Astrocyte of the hippocampus (primary cell): Measurements from ENCODE around the gene TMEM270.
"Not testable (repeated sequence)": the region's sequence is repeated elsewhere in the genome, so short reads cannot be mapped to it uniquely, and the experiment has no call there.

Experiments used
- DNase-seq: peaks from one replicate; pipeline ENCODE4 v3.0.0; 2011; ENCODE audit warnings: low read depth, low spot score

Gene TMEM270

DNA sequence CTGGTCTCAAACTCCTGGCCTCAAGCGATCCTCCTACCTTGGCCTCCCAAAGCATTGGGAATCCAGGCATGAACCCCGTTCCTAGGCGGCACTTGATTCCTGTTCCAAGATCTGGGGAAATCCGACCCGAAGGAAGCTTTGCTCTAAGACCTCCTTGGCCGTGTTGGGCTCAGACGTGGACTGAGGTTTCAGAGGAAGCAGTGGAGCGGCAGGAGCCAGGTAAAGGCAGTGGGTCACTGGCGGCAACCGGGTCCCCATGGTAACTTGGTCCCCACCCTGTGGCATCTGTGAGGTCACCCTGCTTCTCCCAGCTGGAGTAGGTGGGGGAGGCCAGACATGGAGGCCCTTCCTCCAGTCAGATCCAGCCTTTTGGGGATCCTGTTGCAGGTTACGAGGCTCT lies at the start of gene TMEM270:
Gene TMEM270 (plus strand): TSS at position 301 of the 400 bp plus-strand sequence. CDS start 36 bp downstream, at position 337.
- no peak for DNase-seq

DNA sequence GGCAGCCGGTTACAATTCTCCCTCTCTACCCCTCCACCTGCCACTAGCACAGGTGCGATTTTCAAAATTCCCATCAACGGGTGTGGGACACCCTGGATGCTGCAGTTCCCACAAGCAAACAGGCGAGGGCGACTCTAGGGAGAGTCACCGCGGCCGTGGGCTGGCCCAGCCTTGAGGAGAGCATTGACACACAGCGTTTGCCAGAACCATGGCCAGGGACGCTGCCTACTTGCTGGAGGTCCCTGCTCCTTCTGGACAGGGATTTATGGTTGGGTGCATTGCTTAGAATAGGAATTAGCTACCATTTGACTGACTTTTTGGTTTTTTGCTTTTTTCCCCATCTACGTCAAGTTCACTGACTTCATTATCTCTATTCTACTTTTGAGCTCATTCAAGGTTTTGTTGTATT lies 49.2 kb upstream of the TMEM270 start:
- peak; percentile 69 for DNase-seq

DNA sequence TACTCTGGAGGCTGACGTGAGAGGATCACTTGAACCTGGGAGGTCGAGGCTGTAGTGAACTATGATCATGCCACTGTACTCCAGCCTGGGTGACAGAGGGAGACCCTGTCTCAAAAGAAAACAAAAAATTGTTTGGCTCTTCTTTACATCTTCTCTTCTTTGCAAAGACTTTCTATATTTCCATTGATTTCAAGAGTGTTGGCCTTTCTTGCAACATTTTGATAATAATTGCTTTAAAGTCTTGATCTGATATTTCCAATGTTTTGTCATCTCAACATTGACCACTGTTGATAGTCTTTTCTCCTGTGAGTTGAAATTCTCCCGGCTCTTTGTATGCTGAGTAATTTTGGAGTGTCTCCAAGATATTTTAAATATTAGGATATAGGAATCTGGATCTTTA lies 48.0 kb upstream of the TMEM270 start:
- DNase-seq: no peak

GRCh38 chr7:73815436-73815835 lies 45.5 kb upstream of the TMEM270 start:
- DNase-seq: no peak

GRCh38 chr7:73817121-73817520 lies 43.8 kb upstream of the TMEM270 start:
- DNase-seq: no peak

DNA sequence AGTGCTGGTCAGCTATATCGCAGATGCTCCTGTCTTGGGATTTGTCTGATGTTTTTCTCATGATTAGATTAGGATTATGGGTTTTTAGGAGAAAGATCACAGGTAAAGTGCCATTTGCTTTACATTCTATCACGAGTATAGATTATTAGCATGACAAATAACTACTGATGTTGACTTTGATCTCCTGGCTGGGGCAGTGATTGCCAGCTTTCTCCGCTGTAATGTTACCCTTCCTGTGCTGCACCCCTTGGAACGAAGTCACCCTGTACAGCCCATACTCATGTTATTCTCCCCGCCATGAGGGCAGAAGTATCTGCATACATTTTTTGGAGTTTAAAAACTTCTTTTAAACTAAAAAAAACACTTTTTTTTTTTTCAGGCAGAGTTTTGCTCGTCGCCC lies 40.9 kb upstream of the TMEM270 start:
- DNase-seq: no peak

DNA sequence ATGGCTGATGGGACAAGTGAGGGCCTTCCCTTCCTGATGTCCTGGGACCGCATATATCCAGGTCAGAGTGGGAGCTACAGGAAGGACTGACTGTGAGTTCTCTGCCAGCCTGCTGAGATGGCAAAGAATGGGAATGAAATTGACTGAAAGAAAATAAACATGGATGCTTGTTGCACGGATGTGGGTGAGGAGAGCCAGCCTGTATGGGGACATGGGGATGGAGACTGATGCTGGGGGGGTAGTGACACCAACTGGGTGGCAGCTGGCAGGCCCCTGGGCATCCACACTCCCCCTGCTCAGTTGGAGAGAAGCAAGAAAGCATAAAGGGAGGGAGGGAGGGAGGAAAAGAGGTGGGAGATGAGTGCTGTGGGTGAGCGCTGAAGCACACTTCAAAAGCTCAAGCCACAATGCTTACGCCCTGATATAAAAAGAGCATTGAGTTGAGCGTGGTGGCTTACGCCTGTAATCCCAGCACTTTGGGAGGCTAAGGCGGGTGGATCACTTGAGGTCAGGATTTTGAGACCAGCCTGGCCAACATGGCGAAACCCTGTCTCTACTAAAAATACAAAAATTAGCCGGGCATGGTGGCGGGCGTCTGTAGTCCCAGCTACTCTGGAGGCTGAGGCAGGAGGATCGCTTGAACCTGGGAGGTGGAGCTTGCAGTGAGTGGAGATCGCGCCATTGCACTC lies 39.2 kb upstream of the TMEM270 start:
- not testable (repeated sequence) for DNase-seq

DNA sequence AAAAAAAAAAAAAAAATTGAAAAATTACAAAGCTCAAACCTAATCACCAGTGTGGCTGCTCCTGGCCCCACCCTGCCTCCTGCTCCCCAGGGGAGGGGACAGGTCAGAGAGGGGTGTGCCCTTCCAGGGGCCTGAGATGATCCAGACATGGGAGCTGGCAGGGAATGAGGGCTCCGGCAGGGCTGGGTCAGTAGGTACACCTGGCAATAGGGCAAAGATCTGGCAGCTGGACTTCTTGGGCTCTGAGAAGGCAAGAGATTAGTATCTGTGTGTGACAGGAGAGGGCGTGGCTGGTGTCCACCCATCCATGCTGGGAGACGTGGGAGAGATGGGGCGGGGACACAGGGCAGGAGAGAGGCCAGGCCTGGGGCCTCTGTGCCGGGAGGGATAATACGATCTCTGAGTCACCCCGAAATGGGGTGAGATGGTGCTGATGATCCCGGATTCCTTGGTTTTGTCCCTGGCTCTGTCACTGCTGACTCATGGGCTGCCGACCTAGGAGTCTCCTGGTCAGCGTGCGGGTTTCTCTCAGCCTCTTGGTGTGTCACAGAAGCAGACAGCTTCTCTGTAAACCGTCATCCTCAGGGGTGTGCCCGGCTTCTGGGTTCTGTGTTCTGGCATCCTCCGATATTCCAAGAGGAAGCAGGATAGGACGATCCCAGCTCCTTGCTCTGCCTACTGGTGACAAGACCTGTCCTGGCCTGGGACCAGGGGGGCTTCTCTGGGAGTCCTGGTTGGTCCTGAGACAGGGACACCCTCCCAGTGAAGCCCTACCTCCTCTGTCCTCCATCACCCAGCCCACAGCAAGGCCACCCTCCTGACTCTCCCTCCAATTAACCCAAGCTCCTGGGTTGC lies 38.4 kb upstream of the TMEM270 start:
- peak; percentile 79 for DNase-seq

DNA sequence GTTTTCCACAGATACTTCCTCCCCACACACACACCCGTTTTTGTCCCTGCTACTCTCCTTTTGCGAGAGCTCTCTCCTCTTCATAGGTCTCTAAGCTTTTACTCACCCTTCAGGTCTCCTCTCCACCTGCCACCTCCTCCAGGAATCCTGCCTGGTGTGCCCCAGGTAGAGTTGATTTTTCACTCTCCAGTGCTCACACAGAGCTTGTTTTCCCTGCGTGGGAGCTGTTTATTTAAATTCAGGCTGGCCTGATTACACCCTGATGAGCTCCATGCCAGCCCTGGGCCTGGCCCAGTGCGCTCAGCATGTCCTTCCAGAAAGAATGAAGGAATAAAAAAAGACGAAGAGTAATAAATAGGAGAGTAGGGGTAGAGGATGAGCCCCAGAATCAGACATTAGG lies 37.7 kb upstream of the TMEM270 start:
- DNase-seq: no peak

DNA sequence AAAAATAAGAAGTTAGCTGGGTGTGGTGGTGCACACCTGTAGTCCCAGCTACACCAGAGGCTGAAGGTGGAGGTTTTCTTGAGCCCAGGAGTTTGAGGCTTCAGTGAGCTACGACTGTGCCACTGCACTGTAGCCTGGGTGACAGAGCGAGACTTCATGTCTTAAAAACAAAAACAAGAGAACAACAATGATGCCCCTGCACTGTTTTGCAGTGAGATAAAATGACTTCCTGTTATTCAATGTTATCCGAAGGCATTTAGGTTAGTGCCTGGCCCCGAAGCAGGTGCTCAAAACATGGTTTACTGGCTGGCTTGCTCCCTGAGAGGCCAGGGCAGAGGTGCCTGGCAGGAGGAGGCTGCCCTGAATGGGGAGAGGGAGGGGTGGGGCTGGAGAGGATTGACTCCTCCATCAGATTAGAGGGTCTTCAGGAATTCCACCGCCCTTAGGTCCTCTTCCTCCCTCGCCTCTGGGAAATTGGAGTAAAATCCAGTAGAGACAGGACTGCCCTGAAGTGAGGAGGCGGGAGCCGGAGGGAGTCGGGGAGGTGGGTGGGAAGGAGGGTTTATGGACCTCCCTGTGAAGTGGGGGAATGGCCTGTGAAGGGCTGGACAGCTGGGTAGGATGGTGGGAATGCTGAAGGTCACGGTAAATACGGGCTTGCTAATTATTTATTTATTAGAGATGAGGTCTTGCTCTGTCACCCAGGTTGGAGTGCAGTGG lies 36.9 kb upstream of the TMEM270 start:
- no peak for DNase-seq

DNA sequence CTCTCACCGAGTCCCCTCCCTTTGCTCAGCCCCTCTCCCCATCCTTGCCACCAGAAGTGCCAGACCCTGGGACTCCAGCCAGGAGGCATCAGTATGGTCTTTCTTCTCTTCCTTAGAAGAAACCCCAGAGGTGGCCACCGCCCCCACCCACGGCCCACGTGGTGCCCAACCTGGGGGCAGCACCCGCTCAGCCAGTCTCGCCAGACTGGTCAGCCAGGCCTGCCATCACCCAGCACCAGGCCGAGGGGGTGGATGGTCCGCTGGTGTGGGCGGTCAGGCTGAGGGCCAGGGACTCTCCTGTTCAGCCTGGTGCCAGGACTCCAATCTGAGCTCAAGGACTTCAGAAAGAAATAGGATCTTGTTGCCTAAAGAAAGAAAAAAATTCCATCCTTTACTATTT lies 36.0 kb upstream of the TMEM270 start:
- peak; percentile 26 for DNase-seq

GRCh38 chr7:73827567-73828106 lies 33.3 kb upstream of the TMEM270 start:
- DNase-seq: peak; percentile 28

DNA sequence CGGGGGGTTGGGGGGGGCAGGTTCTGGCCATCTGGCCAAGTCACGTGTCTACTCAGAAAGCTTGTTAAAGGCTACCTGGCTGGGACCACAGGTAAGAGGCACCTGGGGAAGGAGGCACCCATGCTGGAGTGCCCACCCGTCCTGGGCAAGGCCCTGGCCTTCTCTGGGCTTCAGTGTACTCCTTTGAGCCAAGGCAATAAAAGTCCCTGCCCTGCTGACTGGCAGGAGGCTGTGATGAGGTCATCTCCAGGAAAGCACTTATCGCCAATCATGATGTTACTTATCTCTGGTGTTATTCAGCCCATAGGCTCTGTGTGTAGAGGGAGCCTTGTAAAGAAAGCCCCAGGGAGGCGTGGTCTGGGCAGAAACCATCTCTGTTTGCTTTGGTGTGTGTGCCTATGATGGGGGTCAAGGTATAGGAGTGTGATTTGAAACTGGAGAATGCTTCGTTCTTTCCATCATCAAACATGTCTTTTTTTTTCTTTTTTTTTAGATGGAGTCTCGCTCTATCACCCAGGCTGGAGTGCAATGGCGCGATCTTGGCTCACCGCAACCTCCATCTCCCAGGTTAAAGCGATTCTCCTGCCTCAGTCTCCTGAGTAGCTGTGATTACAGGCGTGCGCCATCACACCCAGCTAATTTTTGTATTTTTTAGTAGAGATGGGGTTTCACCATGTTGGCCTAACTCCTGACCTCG lies 32.7 kb upstream of the TMEM270 start:
- DNase-seq: peak; percentile 49

GRCh38 chr7:73828972-73829371 lies 32.0 kb upstream of the TMEM270 start:
- DNase-seq: no peak

DNA sequence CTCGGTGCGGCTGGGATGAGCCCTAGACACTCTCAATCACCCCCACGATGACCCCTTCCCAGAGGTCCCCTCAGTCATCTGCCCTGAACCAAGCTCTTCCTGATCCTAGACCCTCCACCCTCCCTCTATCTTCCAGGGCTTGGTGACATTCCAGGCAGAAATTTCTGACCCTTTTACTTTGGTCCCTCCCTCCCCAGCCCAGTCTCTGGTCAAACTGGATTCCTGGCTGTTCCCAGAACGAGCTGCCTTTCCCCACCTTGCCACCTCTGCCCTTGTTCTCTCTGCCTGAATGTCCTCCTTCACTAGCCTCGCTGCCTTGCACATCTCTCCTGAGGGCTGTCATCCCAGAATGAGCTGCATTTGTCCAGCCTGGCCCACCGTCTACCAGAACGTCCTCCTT lies 31.5 kb upstream of the TMEM270 start:
- no peak for DNase-seq

GRCh38 chr7:73829921-73830680 lies 30.9 kb upstream of the TMEM270 start:
- no peak for DNase-seq

- DNase-seq: peak; percentile 62
Measured at GRCh38 chr7:73830681-73831583, 30.0 kb upstream of the TMEM270 start, which contains the start of gene CLDN4. TSS of gene CLDN4 (plus strand) at chr7:73830996. CDS start at chr7:73831202, 206 bp downstream.

- no peak for DNase-seq
Measured at GRCh38 chr7:73831584-73831833, 29.4 kb upstream of the TMEM270 start.

DNA sequence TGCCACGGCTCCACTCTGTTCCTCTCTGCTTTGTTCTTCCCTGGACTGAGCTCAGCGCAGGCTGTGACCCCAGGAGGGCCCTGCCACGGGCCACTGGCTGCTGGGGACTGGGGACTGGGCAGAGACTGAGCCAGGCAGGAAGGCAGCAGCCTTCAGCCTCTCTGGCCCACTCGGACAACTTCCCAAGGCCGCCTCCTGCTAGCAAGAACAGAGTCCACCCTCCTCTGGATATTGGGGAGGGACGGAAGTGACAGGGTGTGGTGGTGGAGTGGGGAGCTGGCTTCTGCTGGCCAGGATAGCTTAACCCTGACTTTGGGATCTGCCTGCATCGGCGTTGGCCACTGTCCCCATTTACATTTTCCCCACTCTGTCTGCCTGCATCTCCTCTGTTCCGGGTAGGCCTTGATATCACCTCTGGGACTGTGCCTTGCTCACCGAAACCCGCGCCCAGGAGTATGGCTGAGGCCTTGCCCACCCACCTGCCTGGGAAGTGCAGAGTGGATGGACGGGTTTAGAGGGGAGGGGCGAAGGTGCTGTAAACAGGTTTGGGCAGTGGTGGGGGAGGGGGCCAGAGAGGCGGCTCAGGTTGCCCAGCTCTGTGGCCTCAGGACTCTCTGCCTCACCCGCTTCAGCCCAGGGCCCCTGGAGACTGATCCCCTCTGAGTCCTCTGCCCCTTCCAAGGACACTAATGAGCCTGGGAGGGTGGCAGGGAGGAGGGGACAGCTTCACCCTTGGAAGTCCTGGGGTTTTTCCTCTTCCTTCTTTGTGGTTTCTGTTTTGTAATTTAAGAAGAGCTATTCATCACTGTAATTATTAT lies 28.9 kb upstream of the TMEM270 start:
- no peak for DNase-seq
